GM12878 (cell line): ENCODE data around the gene OR2V1. TPM values are rescaled to one million over a fixed set of nuclear protein-coding genes. Genes with fewer than 3 reads are reported as not detected.

Experiments used
- ATAC-seq: fragments of 200-7000 bp; cut with Tn5 transposase; 3 replicates; pipeline ENCODE4 v1.9.1; 2020; ENCODE audit warnings: mild to moderate bottlenecking, moderate library complexity
- BruUV-seq: library from RNA; stranded (reverse); fragments of 400-500 nt; replicated peaks from 2 replicates; lab custom pipeline; 2021; lab: Mats Ljungman, UMichigan
- CTCF ChIA-PET: fragments of 300-600 bp; sonication (Branson Sonifier 250); formaldehyde crosslinking; extraction: SDS; loops from one replicate; lab custom pipeline; 2021; ENCODE audit warnings: inconsistent platforms; lab: Yijun Ruan, JAX
- POLR2A ChIA-PET: fragments of 350-600 bp; formaldehyde crosslinking; extraction: SDS; loops from one replicate; lab custom pipeline; 2021; ENCODE audit warnings: inconsistent platforms; lab: Charles Lee
- RAD21 ChIA-PET: fragments of 300-600 bp; sonication (Branson Sonifier 250); formaldehyde crosslinking; loops from one replicate; lab custom pipeline; 2023; ENCODE audit warnings: antibody characterized with exemption; ENCODE audit not compliant: unreplicated experiment; lab: Charles Lee
- SMC1A ChIA-PET: fragments of 300-600 bp; sonication (Branson Sonifier 250); formaldehyde crosslinking; loops from one replicate; lab custom pipeline; 2023; ENCODE audit not compliant: unreplicated experiment, uncharacterized antibody; lab: Charles Lee
- DNase-seq: peaks from one replicate; pipeline ENCODE4 v3.0.0-alpha.2; 2011; ENCODE audit warnings: low read depth, low spot score
- FAIRE-seq: peaks from 3 replicates; lab custom pipeline; 2011; peaks lifted over from hg19 to GRCh38; lab: Jason Lieb, UNC
- H2AFZ ChIP-seq: 2 replicates; pipeline ENCODE4 v1.6.0; 2011; ENCODE audit warnings: low read depth, low read length, control low read depth; ENCODE audit not compliant: control insufficient read depth
- H3K27ac ChIP-seq: 2 replicates; pipeline ENCODE4 v1.5.1; 2011; ENCODE audit warnings: control low read depth; ENCODE audit not compliant: control insufficient read depth, insufficient read depth
- H3K27me3 ChIP-seq, 2 experiments: replicated peaks in 1 of 2; 2 replicates each; pipeline versions ENCODE4 v1.6.0 to v1.6.1; 2011; ENCODE audit warnings: low read length in 1 of 2; ENCODE audit not compliant: control insufficient read depth in 2 of 2, insufficient read depth in 2 of 2
- H3K36me3 ChIP-seq, 2 experiments: 2 replicates each; pipeline ENCODE4 v1.5.1; 2011; ENCODE audit warnings: low read length in 1 of 2; ENCODE audit not compliant: control insufficient read depth in 2 of 2, insufficient read depth in 2 of 2
- H3K4me1 ChIP-seq: 2 replicates; pipeline ENCODE4 v1.6.1; 2011; ENCODE audit warnings: mild to moderate bottlenecking, low read length, moderate library complexity, mixed read lengths; ENCODE audit not compliant: control insufficient read depth, insufficient read depth
- H3K4me2 ChIP-seq: 2 replicates; pipeline ENCODE4 v1.6.0; 2011; ENCODE audit warnings: control low read depth; ENCODE audit not compliant: control insufficient read depth, insufficient read depth
- H3K4me3 ChIP-seq: fragments of 200-600 bp; sonication (generic); 2 replicates; pipeline ENCODE4 v1.5.1; 2016
- H3K79me2 ChIP-seq: 2 replicates; pipeline ENCODE4 v1.6.0; 2011; ENCODE audit warnings: low read length; ENCODE audit not compliant: control insufficient read depth, insufficient read depth
- H3K9ac ChIP-seq: 2 replicates; pipeline ENCODE4 v1.8.0; 2011; ENCODE audit warnings: low read length, control low read depth, mixed read lengths; ENCODE audit not compliant: control insufficient read depth, insufficient read depth
- H3K9me3 ChIP-seq: replicated peaks from 3 replicates; pipeline ENCODE4 v1.5.1; 2011; ENCODE audit warnings: mild to moderate bottlenecking, low read length; ENCODE audit not compliant: control insufficient read depth, insufficient read depth
- H4K20me1 ChIP-seq: 2 replicates; pipeline ENCODE4 v1.6.0; 2011; ENCODE audit not compliant: control insufficient read depth, insufficient read depth
- CBFB ChIP-seq: IDR thresholded peaks from 2 replicates; pipeline ENCODE4 v1.6.1; 2016; ENCODE audit warnings: antibody characterized with exemption, low read depth
- EGR1 ChIP-seq, 2 experiments: IDR thresholded peaks; 1 replicate in 1 of 2; 2 replicates in 1 of 2; pipeline ENCODE4 v1.6.1; 2011 to 2012; ENCODE audit warnings: low read depth in 2 of 2, low read length in 2 of 2, borderline replicate concordance in 1 of 2, mild to moderate bottlenecking in 1 of 2, moderate library complexity in 1 of 2
- MTA3 ChIP-seq: IDR thresholded peaks from 2 replicates; pipeline ENCODE4 v1.6.1; 2012; ENCODE audit warnings: low read length, inconsistent platforms, borderline replicate concordance
- STAT1 ChIP-seq: fragments of 450-650 bp; conservative IDR thresholded peaks from 2 replicates; pipeline ENCODE4 v1.6.1; 2014; ENCODE audit warnings: antibody characterized with exemption, mild to moderate bottlenecking
- TCF3 ChIP-seq: IDR thresholded peaks from 2 replicates; pipeline ENCODE4 v1.6.1; 2012; ENCODE audit warnings: low read depth, mild to moderate bottlenecking, low read length, borderline replicate concordance; ENCODE audit not compliant: insufficient read depth
- in situ Hi-C: fragments of 300-500 bp; cut with MboI; formaldehyde crosslinking; loops from 9 replicates; pipeline ENCODE4 v1.14.3; 2018; ENCODE audit warnings: mixed read lengths
- intact Hi-C: fragments of 100-400 bp; cut with micrococcal nuclease; formaldehyde crosslinking; loops from one replicate; pipeline ENCODE4 v1.14.2; 2022; ENCODE audit not compliant: unreplicated experiment
- polyA plus RNA-seq, 11 experiments: library from polyadenylated mRNA; depleted of rRNA in 4 of 11; unstranded in 6 of 11; stranded (reverse) in 5 of 11; fragments of >200 nt; fragmentation: Nextera tagmentation in 4 of 11; fragmentation: Illumina TruSeq in 1 of 11; extraction: Ambion mirVana in 4 of 11; extraction: Trizol in 1 of 11; gene quantifications; 1 replicate in 1 of 11; 2 replicates in 10 of 11; pipeline versions ENCODE4 v1.2.1 to v1.2.3, GENCODE V29; 2011 to 2016; ENCODE audit warnings: inconsistent platforms in 2 of 11, missing spikeins in 2 of 11, low read depth in 1 of 11
- total RNA-seq, 4 experiments: library from RNA; depleted of rRNA in 3 of 4; stranded (reverse); fragments of >200 nt in 3 of 4; fragmentation: Illumina TruSeq in 1 of 4; extraction: Trizol in 1 of 4; gene quantifications; 2 replicates each; pipeline versions ENCODE4 v1.2.1 to v1.2.3, GENCODE V29; 2013 to 2021

The OR2V1 gene
- total and polyA plus RNA-seq, 10 of the 15 experiments (the other 5 are each of a cell fraction or from before 2014, with no cell fraction given): 0.20 to 4.4 TPM; not detected in 8

DNA sequence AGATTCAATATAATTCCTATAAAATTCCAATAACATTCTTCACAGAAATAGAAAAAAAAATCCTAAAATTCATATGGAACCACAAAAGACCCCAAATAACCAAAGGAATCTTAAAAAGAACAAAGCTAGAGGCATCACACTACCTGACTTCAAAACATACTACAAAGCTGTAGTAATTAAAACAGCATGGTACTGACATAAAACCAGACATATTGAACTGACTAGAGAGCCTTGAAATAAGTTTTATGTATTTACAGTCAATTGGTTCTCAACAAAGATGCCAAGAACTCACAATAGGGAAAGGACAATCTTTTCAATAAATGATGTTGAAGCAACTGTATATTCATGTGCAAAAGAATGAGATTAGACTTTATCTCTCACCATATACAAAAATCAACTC, 54.0 kb downstream of the OR2V1 start:
- in situ Hi-C loops (no loop called here), intact Hi-C loops (no loop called here)
- ChIA-PET POLR2A (no interaction called here), RAD21 (no interaction called here), SMC1A (no interaction called here), CTCF (no interaction called here)
- H3K4me3 ChIP-seq: no peak overlapping the region
- no peaks in the 10 kb centered on the region for H3K36me3 ChIP-seq
- DNase-seq (no peak), ATAC-seq (no peak), FAIRE-seq (no peak)
- no peak overlapping the region for H2AFZ ChIP-seq
- H3K4me1 ChIP-seq: no peaks in the 10 kb centered on the region
- H3K79me2 ChIP-seq: no peaks in the 10 kb centered on the region
- H3K9ac ChIP-seq: no peak overlapping the region
- no peak for TF ChIP-seq STAT1
- TF ChIP-seq EGR1 (IDR thresholded peaks at IDR 0.05; ENCODE audit: borderline replicate concordance in 1 of 2, low read depth in 2 of 2, low read length in 2 of 2): no peak
- TF ChIP-seq TCF3: no peak
- TF ChIP-seq MTA3: no peak
- no peak for TF ChIP-seq CBFB
- H3K9me3 ChIP-seq: no peaks in the 10 kb centered on the region
- no TSS peak for BruUV-seq
- no peak overlapping the region for H3K27ac ChIP-seq
- no peaks in the 10 kb centered on the region for H4K20me1 ChIP-seq
- peaks cover 0 to 3% of the 10 kb centered on the region in 2 experiments; a peak in 1 of 4 replicates for H3K27me3 ChIP-seq
- no peak overlapping the region for H3K4me2 ChIP-seq

Other genes with a start within 250 kb of the OR2V1 start
Only the 7 nearest of the 9 such genes appear.
- gene BTNL3, start 142.3 kb downstream of the OR2V1 start, total RNA-seq (2014; rRNA removed): not detected in 2 replicates
- not detected in 2 replicates for gene BTNL3, start 142.3 kb downstream of the OR2V1 start, total RNA-seq (2014; rRNA removed; fragmentation: Illumina TruSeq; extraction: Trizol)
- not detected in 2 replicates for gene BTNL3, start 142.3 kb downstream of the OR2V1 start, total RNA-seq (2021)
- 0.39 and 0.43 TPM in 2 replicates for gene BTNL3, start 142.3 kb downstream of the OR2V1 start, polyA plus RNA-seq (2011; rRNA removed)
- gene BTNL3, start 142.3 kb downstream of the OR2V1 start, polyA plus RNA-seq (2014; fragmentation: Illumina TruSeq; extraction: Trizol): not detected in 2 replicates
- not detected for gene BTNL3, start 142.3 kb downstream of the OR2V1 start, polyA plus RNA-seq (2014; fragmentation: Nextera tagmentation; extraction: Ambion mirVana)
- not detected in 2 replicates for gene BTNL3, start 142.3 kb downstream of the OR2V1 start, polyA plus RNA-seq (2014; rRNA removed)
- gene BTNL3, start 142.3 kb downstream of the OR2V1 start, polyA plus RNA-seq (2016; fragmentation: Nextera tagmentation; extraction: Ambion mirVana): not detected
- gene BTNL9, start 90.9 kb downstream of the OR2V1 start, total RNA-seq (2014; rRNA removed): 0.06 and 0.16 TPM in 2 replicates
- gene BTNL9, start 90.9 kb downstream of the OR2V1 start, total RNA-seq (2014; rRNA removed; fragmentation: Illumina TruSeq; extraction: Trizol): not detected in 2 replicates
- 0.05 and 0.08 TPM in 2 replicates for gene BTNL9, start 90.9 kb downstream of the OR2V1 start, total RNA-seq (2021)
- gene BTNL9, start 90.9 kb downstream of the OR2V1 start, polyA plus RNA-seq (2011; rRNA removed): 12.3 and 16.5 TPM in 2 replicates
- 0.24 TPM in 1 of 2 replicates, not detected in the other for gene BTNL9, start 90.9 kb downstream of the OR2V1 start, polyA plus RNA-seq (2014; fragmentation: Illumina TruSeq; extraction: Trizol)
- gene BTNL9, start 90.9 kb downstream of the OR2V1 start, polyA plus RNA-seq (2014; fragmentation: Nextera tagmentation; extraction: Ambion mirVana): not detected
- 0.01 and 0.38 TPM in 2 replicates for gene BTNL9, start 90.9 kb downstream of the OR2V1 start, polyA plus RNA-seq (2014; rRNA removed)
- not detected for gene BTNL9, start 90.9 kb downstream of the OR2V1 start, polyA plus RNA-seq (2016; fragmentation: Nextera tagmentation; extraction: Ambion mirVana)
- not detected in 2 replicates for gene OR2V2, start 16.4 kb upstream of the OR2V1 start, total RNA-seq (2014; rRNA removed)
- gene OR2V2, start 16.4 kb upstream of the OR2V1 start, total RNA-seq (2014; rRNA removed; fragmentation: Illumina TruSeq; extraction: Trizol): not detected in 2 replicates
- not detected in 2 replicates for gene OR2V2, start 16.4 kb upstream of the OR2V1 start, total RNA-seq (2021)
- 0.14 and 0.26 TPM in 2 replicates for gene OR2V2, start 16.4 kb upstream of the OR2V1 start, polyA plus RNA-seq (2011; rRNA removed)
- 0.11 TPM in 1 of 2 replicates, not detected in the other for gene OR2V2, start 16.4 kb upstream of the OR2V1 start, polyA plus RNA-seq (2014; fragmentation: Illumina TruSeq; extraction: Trizol)
- gene OR2V2, start 16.4 kb upstream of the OR2V1 start, polyA plus RNA-seq (2014; fragmentation: Nextera tagmentation; extraction: Ambion mirVana): not detected
- not detected in 2 replicates for gene OR2V2, start 16.4 kb upstream of the OR2V1 start, polyA plus RNA-seq (2014; rRNA removed)
- gene OR2V2, start 16.4 kb upstream of the OR2V1 start, polyA plus RNA-seq (2016; fragmentation: Nextera tagmentation; extraction: Ambion mirVana): not detected
- 0.54 and 1.1 TPM in 2 replicates for gene TRIM7, start 74.0 kb upstream of the OR2V1 start, total RNA-seq (2014; rRNA removed)
- gene TRIM7, start 74.0 kb upstream of the OR2V1 start, total RNA-seq (2014; rRNA removed; fragmentation: Illumina TruSeq; extraction: Trizol): 0.22 and 0.46 TPM in 2 replicates
- gene TRIM7, start 74.0 kb upstream of the OR2V1 start, total RNA-seq (2021): 0.38 and 0.96 TPM in 2 replicates
- 1.6 TPM in 2 replicates for gene TRIM7, start 74.0 kb upstream of the OR2V1 start, polyA plus RNA-seq (2011; rRNA removed)
- gene TRIM7, start 74.0 kb upstream of the OR2V1 start, polyA plus RNA-seq (2014; fragmentation: Illumina TruSeq; extraction: Trizol): 0.32 and 0.33 TPM in 2 replicates
- gene TRIM7, start 74.0 kb upstream of the OR2V1 start, polyA plus RNA-seq (2014; fragmentation: Nextera tagmentation; extraction: Ambion mirVana): under 1 TPM; 0.02 to 0.20 TPM
- 0.84 and 1.1 TPM in 2 replicates for gene TRIM7, start 74.0 kb upstream of the OR2V1 start, polyA plus RNA-seq (2014; rRNA removed)
- gene TRIM7, start 74.0 kb upstream of the OR2V1 start, polyA plus RNA-seq (2016; fragmentation: Nextera tagmentation; extraction: Ambion mirVana): 1 to 10 TPM in 1 of 2 experiments, under 1 TPM in 1; 0.44 to 1.3 TPM
- gene TRIM41, start 92.1 kb upstream of the OR2V1 start, total RNA-seq (2014; rRNA removed): 16.0 and 17.2 TPM in 2 replicates
- gene TRIM41, start 92.1 kb upstream of the OR2V1 start, total RNA-seq (2014; rRNA removed; fragmentation: Illumina TruSeq; extraction: Trizol): 10.5 and 10.6 TPM in 2 replicates
- 24.6 and 28.9 TPM in 2 replicates for gene TRIM41, start 92.1 kb upstream of the OR2V1 start, total RNA-seq (2021)
- gene TRIM41, start 92.1 kb upstream of the OR2V1 start, polyA plus RNA-seq (2011; rRNA removed): 14.8 and 17.7 TPM in 2 replicates
- gene TRIM41, start 92.1 kb upstream of the OR2V1 start, polyA plus RNA-seq (2014; fragmentation: Illumina TruSeq; extraction: Trizol): 9.4 and 10.6 TPM in 2 replicates
- gene TRIM41, start 92.1 kb upstream of the OR2V1 start, polyA plus RNA-seq (2014; fragmentation: Nextera tagmentation; extraction: Ambion mirVana): 1 to 10 TPM; 1.0 to 3.2 TPM
- 21.5 and 24.4 TPM in 2 replicates for gene TRIM41, start 92.1 kb upstream of the OR2V1 start, polyA plus RNA-seq (2014; rRNA removed)
- 1 to 10 TPM; 5.2 to 5.5 TPM for gene TRIM41, start 92.1 kb upstream of the OR2V1 start, polyA plus RNA-seq (2016; fragmentation: Nextera tagmentation; extraction: Ambion mirVana)
- 6,385 and 6,584 TPM in 2 replicates for gene RACK1, start 112.7 kb upstream of the OR2V1 start, total RNA-seq (2014; rRNA removed)
- gene RACK1, start 112.7 kb upstream of the OR2V1 start, total RNA-seq (2014; rRNA removed; fragmentation: Illumina TruSeq; extraction: Trizol): 4,111 and 4,251 TPM in 2 replicates
- gene RACK1, start 112.7 kb upstream of the OR2V1 start, total RNA-seq (2021): 2,742 and 2,873 TPM in 2 replicates
- 2,058 and 4,963 TPM in 2 replicates for gene RACK1, start 112.7 kb upstream of the OR2V1 start, polyA plus RNA-seq (2011; rRNA removed)
- 2,869 and 4,083 TPM in 2 replicates for gene RACK1, start 112.7 kb upstream of the OR2V1 start, polyA plus RNA-seq (2014; fragmentation: Illumina TruSeq; extraction: Trizol)
- 1,000 to 10,000 TPM; 3,729 to 5,412 TPM for gene RACK1, start 112.7 kb upstream of the OR2V1 start, polyA plus RNA-seq (2014; fragmentation: Nextera tagmentation; extraction: Ambion mirVana)
- 5,813 and 5,897 TPM in 2 replicates for gene RACK1, start 112.7 kb upstream of the OR2V1 start, polyA plus RNA-seq (2014; rRNA removed)
- gene RACK1, start 112.7 kb upstream of the OR2V1 start, polyA plus RNA-seq (2016; fragmentation: Nextera tagmentation; extraction: Ambion mirVana): 1,000 to 10,000 TPM; 1,365 to 1,424 TPM
- 6.5 and 7.1 TPM in 2 replicates for gene TRIM52, start 130.0 kb upstream of the OR2V1 start, total RNA-seq (2014; rRNA removed)
- gene TRIM52, start 130.0 kb upstream of the OR2V1 start, total RNA-seq (2014; rRNA removed; fragmentation: Illumina TruSeq; extraction: Trizol): 10.1 and 11.5 TPM in 2 replicates
- gene TRIM52, start 130.0 kb upstream of the OR2V1 start, total RNA-seq (2021): 8.4 and 8.6 TPM in 2 replicates
- gene TRIM52, start 130.0 kb upstream of the OR2V1 start, polyA plus RNA-seq (2011; rRNA removed): 24.3 and 34.0 TPM in 2 replicates
- gene TRIM52, start 130.0 kb upstream of the OR2V1 start, polyA plus RNA-seq (2014; fragmentation: Illumina TruSeq; extraction: Trizol): 12.4 and 14.7 TPM in 2 replicates
- 1 to 10 TPM; 1.4 to 3.4 TPM for gene TRIM52, start 130.0 kb upstream of the OR2V1 start, polyA plus RNA-seq (2014; fragmentation: Nextera tagmentation; extraction: Ambion mirVana)
- 11.6 and 13.4 TPM in 2 replicates for gene TRIM52, start 130.0 kb upstream of the OR2V1 start, polyA plus RNA-seq (2014; rRNA removed)
- 1 to 10 TPM; 6.8 to 7.9 TPM for gene TRIM52, start 130.0 kb upstream of the OR2V1 start, polyA plus RNA-seq (2016; fragmentation: Nextera tagmentation; extraction: Ambion mirVana)